ENCODE data around the gene CEP85L.

CEP85L gene

DNA sequence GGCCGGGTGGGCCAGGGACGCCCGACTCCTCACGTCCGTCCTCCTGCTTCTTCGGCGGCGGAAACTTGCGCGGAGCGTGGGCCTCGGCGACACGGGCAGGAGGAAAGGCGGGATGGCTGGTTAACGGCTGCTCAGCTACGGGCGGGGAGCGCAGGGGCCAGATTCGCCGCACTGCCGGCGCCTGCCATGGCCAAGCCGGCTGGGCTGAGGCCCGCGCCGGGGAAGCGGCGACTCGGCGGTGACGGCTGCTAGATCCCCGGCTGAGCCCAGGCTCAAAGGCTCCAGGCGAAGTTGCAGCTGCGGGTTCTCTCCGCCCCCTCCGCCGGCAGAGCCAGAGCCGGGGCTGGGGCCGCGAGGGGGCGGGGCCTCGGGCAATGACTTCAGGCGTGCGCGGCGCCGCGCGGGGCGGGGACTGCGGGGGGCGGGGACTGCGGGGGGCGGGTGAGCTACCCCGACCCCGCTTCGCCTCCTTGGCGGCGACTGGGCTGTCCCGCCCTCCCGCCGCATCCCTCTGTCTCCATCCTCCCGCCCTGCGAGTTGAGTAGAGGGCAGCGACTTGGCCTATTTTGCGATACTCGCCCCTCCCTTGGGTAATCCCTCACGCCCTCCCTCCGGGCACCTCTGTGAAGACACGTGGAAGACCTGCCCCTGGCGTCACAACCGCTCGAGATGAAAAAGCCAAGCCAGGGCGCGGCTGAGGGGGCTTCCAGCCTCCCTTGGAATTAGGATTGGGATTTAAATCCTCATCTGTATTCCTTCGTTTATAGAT, at the start of gene CEP85L:
Gene CEP85L, minus strand, starts transcription at position 310 of the 769 bp plus-strand sequence. CDS start 322 bp downstream, outside the sequence.
- DNase-seq, result peak; percentile 87

DNA sequence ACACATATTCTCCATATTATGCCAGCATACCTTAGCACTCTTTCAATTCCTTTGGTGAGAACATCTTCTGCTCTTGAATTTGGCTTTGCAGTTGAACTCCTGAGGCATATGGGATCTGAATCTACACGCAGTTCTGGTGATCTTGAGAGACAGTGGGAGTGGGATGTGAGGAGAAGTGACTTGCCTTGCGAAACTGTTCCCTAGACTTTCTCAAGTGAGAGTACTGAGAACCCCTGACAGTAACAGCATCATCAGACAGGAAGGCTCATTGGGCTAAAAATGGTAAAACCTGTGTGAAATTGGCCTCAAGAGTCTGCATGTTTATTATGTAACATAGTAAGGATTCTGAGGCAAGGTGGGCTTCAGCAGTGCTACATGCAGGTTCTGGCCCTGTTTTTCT, 49.1 kb upstream of the CEP85L start:
- DNase-seq, result no peak

DNA sequence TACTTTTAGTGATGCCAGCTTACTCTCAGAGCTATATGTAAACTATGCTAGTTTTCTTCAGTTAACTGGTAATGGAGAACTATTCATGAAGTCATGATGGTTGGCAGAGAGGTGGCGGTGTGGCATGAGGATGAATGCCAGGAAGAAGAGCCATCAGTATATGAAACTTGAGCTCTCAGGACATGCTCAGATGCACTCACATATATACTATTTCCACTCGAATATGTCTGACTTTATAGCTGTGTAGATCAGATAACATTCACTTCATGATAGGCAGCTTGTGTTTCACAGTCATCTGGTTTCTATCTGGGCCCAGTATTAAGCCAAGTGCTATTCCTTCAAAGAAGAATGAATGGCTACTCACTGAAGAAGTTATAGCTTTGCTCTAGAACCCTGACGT, 46.2 kb upstream of the CEP85L start:
- no peak for DNase-seq

DNA sequence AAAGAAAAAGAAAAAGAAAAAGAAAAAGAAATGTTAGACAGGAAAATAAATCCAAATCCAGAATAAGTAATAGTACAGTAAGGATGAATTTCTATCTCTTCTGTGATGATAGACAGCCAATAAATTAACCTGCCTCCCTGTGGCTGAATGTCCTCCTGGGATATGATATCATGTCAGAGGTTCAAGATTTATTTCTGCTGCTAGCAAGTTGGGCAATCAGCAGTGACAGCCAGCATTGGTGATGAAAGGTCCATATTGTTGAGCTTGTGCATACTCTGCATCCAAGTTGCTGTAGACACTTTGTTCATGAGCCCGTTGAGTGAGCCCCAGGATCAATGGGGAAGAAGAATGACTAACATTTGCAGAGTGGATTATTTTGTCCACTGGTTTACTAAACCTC, 44.9 kb upstream of the CEP85L start:
- DNase-seq, result no peak

DNA sequence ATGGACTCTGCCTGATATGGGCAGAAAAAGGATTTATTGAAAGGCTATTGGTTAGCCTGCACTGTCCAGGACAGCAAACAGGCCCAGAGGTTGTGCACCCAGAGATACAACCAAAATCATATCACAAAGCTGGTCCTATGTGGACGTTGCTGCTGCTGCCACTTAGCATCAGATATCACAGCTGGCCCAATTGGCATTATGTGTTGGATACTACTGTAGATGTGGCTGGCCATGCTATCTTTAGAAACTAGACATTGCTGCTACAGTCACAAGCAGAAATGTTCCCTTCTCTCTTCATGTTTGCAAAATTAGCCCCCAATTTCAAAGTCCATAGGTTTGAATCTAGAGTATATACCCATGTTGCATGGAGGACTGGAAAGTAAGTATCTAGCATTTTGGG, 42.2 kb upstream of the CEP85L start:
- DNase-seq, result no peak

DNA sequence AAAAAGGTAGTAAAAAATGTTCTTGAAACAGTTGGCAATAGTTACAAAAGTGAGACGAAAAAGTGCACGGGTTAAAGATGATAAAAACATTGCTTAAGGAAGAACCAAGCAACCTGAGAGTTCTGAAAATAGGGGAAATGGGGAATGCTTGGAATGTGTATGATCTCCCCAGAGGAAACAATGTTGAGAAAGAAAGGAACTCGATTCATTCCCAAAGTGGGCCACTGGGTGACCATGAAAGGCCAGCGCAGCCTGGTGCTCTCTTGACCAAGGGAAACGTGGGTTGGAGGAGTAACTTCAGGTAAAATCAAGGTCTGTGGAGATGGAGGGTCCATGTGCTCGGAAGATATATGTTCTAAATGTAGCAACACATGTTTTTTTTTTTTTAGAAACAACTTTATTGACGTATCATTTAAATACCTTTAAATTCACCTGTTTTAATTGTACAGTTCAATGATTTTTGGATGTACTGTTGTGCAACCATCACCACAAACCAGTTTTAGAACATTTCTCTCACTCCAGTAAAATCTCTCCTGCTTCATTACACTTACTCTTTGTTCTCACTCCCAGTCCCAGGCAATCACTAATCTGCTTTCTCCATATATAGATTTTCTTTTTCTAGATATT, 34.5 kb upstream of the CEP85L start:
- DNase-seq, result no peak

DNA sequence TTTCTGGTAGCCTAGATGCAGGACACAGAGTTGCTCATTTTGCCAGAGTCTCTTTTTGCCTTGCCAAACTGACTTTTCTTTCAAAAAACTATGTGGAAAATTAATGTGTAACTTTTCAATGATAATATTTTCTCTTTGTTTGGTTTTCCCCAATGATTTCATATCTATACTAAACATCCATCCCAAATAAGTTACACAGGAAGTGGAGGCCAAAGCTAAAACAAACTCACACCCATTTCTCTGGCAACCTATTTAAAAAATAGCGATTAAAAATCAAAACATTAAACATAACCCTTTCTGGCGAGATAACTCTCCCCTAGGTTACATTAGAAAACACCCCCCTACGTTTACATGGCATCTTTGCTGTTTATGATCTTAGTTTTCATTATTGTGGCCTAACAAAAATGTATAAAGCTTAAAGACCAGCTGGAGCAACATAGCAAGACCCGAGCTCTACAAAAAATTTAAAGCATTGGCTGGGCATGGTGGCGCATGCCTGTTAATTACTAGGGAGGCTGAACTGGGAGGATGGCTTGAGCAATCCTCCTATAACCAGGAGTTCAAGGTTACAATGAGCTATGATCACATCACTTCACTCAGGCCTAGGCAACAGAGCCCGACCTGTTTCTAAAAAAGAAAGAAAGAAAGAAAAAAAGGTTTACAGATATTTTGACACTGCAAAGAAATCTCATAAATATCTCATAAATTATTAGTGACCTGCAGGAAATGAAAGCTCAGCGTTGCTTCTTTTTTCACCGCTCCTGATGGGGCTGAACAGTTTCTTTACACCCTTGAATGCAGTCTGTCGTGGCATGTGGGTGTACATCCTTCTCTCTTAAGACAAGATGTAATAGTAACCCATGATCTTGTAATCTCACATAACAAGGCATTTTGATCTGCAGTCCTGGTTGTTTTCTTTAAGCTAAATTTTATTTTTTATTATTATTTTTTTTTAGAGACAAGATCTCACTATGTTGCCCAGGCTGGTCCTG, 32.8 kb upstream of the CEP85L start:
- no peak for DNase-seq

DNA sequence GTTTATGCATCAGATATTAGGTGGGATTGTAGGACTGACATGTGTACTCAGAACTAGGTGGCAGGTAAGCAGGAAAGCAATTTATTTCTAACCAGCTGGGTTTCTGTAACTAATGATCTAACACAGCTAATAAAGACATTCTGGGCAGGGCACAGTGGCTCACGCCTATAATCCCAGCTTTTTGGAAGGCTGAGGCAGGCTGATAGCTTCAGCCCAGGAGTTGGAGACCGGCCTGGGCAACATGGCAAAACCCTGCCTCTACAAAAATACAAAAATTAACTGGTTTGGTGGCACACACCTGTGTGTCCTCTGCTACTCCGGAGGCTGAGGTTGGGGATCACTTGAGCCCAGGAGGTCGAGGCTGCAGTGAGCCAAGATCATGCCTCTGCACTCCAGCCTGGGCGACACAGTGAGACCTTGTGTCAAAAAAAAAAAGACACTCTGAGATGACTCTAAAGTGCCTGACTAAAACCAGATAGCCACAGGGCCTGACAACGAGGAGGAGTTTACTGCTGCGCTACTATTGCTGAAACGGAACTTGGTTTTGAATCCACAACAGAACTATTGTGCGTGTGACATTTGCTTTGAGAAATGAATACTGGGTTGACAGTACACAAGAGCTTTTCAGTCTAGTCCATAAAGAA, 29.2 kb upstream of the CEP85L start:
- peak; percentile 22 for DNase-seq

DNA sequence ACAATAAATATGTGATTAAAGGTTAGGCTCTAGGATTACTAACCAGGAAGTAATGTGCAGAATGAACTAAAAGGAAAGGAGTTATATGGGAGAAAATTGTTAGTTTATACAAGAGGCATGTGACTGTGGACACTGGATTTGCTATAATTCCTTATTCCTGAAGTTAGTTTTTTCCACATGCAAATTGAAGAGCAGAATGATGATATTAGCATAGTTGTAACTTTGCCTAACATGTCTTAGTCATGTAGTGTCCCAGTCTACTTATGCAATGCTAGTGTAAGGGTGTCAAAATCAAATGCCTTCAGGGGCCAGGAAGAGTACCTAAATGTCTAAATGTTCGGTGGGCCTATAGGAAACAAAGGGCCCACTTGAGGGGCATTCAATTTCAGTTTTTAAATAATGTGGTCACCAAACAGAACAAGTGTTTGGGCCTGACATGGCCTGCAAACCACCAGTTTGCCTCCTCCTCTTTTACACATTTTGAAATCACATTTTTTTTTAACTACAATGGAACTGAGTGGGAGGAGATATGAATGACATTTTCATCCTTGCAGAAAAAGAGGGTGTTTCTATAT, 28.0 kb upstream of the CEP85L start:
- DNase-seq, result no peak

DNA sequence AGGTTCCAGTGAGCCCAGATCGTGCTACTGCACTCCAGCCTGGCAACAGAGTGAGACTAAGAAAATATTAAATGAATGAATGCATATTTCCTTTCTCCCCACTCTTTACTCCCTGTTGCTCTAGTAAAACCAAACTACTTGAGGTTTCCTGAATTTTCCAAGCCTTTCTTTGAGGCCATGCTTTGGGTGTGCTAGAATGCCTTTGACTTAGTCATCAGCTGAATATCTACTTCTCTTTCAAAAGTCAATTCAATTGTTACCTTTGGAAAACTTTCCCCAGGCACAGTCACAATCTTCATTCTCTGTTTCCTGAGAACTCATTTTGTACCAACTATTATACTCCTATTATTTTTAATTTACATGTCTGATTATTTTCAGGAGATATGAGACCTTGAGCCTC, 27.5 kb upstream of the CEP85L start:
- no peak for DNase-seq

DNA sequence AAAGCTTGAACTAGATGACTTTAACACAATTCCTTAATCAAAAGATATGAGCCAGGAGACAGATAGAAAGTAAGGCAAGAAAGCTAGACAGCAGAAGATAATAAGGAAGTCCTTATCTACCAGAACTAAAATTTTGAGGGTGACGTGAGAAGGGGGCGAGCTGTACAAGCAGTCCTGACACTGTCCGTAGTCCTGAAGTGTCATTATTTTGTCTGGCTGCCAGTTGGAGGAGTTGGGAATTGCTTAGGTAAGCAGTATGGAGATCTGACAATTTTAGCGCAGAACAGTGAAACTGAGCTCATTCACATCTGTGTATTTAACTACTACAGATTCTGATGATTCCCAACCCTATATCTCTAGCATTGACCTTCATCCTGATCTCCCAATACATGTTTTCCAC, 25.8 kb upstream of the CEP85L start:
- no peak for DNase-seq

DNA sequence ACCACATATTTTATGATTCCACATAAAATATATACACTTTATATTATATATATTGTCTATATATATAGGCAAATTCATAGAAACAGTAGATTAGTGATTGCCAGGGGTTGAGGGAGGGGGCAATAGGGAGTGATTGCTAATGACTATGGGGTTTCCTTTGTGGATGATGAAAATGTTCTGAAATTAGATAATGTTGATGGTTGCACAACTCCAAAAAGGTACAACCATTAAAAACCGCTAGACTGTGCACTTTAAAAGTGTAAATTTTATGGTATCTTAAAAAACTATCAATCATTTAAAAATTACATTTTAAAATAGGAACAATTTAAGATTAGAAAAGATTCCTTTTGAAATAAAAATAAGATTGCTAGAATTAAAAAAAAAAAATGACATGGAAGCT, 23.8 kb upstream of the CEP85L start:
- no peak for DNase-seq

DNA sequence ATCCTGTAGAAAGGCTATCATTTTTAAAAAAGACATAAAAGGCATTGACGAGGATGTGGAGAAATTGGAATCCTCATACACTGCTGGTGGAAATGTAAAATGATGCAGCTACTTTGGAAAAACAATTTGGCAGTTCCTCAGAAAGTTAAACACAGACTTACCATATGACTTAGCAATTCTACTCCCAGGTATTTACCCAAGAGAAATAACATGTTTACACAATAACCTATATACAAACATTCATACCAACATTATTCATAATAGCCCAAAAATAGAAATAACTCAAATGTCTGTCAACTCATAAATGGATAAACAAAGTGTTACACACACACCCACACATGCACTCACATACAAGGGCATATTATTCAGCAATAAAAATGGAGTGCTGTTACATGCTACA, 23.4 kb upstream of the CEP85L start:
- DNase-seq, result no peak

DNA sequence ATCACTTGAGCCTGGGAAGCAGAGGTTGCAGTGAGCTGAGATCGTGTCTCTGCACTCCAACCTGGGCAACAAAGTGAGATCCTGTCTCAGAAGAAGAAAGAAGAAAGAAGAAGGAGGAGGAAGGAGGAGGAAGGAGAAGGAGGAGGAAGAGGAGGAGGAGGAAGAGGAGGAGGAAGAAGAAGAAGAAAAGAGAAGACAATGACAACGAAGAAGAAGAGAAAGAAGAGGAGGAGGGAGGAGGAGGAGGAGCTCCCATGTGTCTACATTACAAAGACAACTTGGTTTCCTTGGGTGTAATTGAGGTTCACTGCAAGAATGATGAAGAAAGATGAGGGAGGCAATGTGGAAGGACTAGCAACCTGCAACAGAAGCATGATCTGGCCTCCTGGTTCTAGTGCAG, 21.3 kb upstream of the CEP85L start:
- no peak for DNase-seq

DNA sequence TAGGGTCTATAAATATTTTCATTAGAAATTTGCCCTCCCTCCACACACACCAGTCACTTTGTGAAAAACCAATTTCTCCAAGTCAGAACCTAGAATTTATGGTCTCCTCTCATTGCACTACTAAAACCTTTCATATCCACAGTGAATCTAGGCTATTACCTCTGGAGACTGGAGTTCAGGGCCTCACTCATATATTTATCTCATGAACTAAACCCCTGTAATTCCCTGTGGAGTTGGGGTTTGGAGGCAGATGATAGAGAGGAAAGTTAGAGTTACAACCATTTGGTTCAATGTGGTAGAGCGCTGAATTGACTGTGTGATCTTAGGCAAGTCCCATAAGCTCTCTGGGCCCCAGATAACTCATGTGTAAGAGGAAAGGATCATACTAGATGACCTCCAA, 18.2 kb upstream of the CEP85L start:
- no peak for DNase-seq

DNA sequence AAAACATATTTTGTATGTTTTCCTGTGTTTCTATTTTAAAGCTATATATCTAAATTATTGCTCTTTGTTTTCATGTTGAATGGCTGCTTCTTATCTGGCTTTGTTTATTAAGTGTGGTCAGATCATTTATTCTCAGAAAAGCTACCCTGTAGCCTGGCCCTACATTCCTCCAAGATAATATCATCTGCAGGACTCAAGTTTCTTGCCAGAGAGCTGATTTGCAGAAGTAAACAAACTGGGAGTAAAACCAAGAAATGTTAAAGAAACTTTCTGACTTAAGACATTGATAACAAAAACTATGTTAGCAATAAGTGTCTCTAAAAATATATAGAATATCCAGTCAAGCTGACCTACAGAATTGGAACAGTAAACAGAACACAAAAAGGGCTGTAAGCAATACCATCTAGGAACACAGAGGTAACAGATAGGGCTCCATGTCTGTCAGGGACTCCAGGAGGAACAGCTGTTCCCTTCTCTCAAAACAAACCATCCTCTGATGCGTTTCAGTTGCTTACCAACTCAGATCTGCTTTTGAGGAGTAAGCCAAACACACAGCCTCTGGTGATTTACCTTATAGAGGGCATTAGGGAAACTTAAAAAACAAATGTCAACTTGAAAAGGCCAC, 17.5 kb upstream of the CEP85L start:
- DNase-seq, result no peak

DNA sequence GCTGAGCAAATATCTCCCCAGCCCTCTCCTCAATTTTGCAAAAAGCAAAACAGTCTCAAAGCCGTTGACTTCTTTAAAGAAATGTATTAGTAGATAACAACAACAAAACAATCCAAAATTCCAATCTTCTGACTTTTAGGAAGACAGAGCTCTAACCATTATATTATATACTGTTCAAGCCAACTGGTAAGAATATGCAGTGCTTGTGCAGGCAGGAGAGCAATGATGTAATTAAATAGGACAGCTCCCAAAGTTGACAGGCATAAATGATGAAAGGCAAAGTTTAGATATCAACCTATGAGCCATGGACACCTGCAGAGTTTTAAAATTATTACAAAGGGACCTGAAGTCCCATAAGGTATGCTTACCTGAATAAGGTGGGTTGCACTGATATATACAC, 16.6 kb upstream of the CEP85L start:
- no peak for DNase-seq

DNA sequence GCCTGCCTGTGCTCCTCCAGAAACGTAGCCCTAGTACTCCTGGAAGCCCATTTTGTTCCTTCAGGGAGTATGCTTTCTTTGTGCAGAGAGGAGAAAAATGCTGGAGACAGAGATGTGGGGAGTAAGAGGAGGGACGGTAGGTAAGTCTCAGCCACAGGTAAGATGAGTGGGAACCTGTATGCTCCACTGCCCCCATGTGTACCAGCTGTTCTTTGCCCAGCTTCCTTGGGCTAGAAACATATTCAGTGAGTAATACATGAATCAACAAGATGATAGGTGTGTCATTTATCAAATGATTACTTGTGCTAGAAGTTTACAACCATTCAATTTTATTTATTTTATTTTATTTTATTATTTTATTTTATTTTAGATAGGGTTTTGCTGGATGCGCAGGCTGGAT, 13.6 kb upstream of the CEP85L start:
- peak; percentile 55 for DNase-seq

DNA sequence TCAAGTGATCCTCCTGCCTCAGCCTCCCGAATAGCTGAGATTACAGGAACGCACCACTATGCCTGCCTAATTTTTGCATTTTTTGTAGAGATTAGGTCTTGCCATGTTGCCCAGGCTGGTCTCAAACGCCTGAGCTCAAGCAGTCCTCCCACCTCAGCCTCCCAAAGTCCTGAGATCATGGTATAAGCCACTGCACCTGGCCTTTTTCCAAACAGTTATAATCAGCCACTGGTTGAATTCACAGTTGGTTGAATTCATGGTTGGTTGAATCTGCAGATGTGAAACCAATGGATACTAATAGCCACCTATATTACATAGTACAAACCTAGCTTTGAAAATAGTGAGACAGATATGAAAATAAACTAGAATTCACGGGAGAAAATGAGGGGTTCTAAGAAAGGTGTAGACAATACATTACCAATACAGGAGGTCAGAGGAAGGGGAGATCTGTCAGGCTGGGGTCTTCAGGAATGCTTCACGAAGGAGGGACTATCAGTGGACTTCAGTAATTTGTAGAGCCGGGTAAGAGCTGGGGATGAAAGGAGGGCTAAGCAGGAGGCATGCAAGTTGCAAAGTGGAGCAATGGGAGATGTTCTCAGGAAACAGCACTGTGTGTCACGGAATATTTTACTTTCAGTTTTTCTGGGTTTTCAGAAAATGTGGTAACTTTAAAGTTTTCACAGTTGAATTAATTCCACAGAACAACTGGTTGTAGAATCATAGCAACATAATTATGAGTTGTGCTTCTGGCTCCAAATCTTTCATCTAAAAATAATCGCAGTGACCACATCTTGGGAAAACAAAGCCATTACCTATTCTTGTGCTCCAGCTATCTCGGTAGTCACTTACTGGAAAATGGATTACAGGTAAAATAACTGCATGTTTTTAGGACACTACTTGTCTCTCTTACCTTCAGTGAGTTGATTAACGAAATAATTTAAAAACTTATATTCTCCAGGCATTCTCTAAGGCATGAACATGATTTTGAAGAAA, 12.9 kb upstream of the CEP85L start:
- DNase-seq, result peak; percentile 39

DNA sequence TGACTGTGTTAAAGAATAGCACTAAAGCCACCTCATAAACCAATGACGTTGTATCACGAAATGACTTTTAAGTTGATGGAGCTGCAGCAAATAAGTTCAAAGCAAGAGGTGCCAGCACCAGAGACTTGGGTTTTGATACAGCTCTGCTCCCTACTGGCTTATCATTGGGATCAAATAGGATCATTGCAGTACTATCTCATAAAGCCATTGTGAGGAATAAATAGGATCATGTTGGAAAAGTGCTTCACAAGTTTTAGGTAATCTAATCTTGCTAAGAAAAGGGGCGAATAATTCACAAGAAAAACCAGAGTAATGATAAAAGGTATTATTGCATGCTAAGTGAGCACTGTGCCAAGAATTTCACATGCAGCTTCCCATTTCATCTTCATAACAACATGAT, 10.4 kb upstream of the CEP85L start:
- DNase-seq, result no peak

DNA sequence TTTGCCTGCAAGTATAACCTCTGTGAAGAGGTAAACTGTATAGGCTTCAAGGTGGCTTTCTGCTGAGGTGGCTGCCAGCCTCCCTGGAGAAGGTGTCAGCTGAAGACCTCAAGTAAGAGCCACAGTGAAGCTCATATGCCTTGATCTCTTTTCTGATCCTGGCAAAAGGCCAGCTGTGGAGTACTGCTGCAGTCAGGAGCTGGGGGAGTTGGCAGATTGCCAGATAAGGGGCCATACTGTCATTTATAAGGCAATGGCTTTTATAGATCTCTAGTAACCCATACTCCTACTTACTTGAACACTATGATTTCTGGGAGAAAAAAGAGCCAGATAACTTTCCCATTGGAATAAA, 8.8 kb upstream of the CEP85L start:
- DNase-seq, result peak; percentile 79

Measured in CD4-positive, alpha-beta T cell treated with Interleukin-4 for 4 hours (primary cell).